K562 (cell line): Measurements from ENCODE around the gene POMGNT2. TPM values are rescaled to one million over a fixed set of nuclear protein-coding genes. Genes with fewer than 3 reads are reported as not detected.

ENCODE experiments used
- MNT ChIP-seq, 2 experiments: fragments of 450-650 bp; conservative IDR thresholded peaks; 2 replicates each; pipeline ENCODE4 v1.6.1; 2017; ENCODE audit warnings: mild to moderate bottlenecking in 2 of 2, moderate library complexity in 2 of 2
- NFIC ChIP-seq: fragments of 450-650 bp; IDR thresholded peaks from 2 replicates; pipeline ENCODE4 v1.6.1; 2017; ENCODE audit warnings: mild to moderate bottlenecking, inconsistent platforms
- ZNF695 ChIP-seq: fragments of 450-650 bp; formaldehyde crosslinking; IDR thresholded peaks from 2 replicates; pipeline ENCODE4 v1.4.0; 2020; ENCODE audit warnings: mild to moderate bottlenecking, moderate library complexity
- ZNF707 ChIP-seq: fragments of 250-450 bp; sonication (Bioruptor Pico); conservative IDR thresholded peaks from 2 replicates; pipeline ENCODE4 v1.8.0; 2022; ENCODE audit warnings: inconsistent platforms, mild to moderate bottlenecking, moderate library complexity
- polyA plus RNA-seq, 8 experiments: library from polyadenylated mRNA; depleted of rRNA in 4 of 8; stranded (reverse) in 5 of 8; unstranded in 3 of 8; fragments of >200 nt; fragmentation: Nextera tagmentation in 2 of 8; fragmentation: Illumina TruSeq in 1 of 8; extraction: Ambion mirVana in 2 of 8; extraction: Trizol in 1 of 8; gene quantifications; 2 replicates each; pipeline versions ENCODE4 v1.2.1 to v1.2.3, GENCODE V29; 2011 to 2014; ENCODE audit warnings: inconsistent platforms in 1 of 8, missing spikeins in 1 of 8
- total RNA-seq, 7 experiments: library from RNA; depleted of rRNA in 6 of 7; stranded (reverse); fragments of >200 nt in 6 of 7; fragmentation: Illumina TruSeq in 2 of 7; extraction: Trizol in 2 of 7; gene quantifications; 2 replicates each; pipeline versions ENCODE4 v1.2.1 to v1.2.3, GENCODE V29; 2011 to 2021; ENCODE audit warnings: low replicate concordance in 1 of 7
- TF ChIP-seq, protein P1 (sequence below): IDR thresholded peaks from 3 replicates; pipeline ENCODE4 v1.6.1; 2011; ENCODE audit warnings: borderline replicate concordance, mild to moderate bottlenecking, moderate library complexity; ENCODE audit not compliant: insufficient read length; ENCODE audit errors: extremely low read depth
- TF ChIP-seq, protein P2 (sequence below): fragments of 450-650 bp; IDR thresholded peaks from 2 replicates; pipeline ENCODE4 v1.6.1; 2016; ENCODE audit warnings: missing biosample characterization, missing genetic modification characterization
- TF ChIP-seq, protein P3 (sequence below): sonication (generic); formaldehyde crosslinking; IDR thresholded peaks from 2 replicates; pipeline ENCODE4 v1.8.0; 2022; ENCODE audit warnings: mild to moderate bottlenecking, missing genetic modification reagents
- TF ChIP-seq, protein P4 (sequence below): fragments of 200-600 bp; sonication (generic); IDR thresholded peaks from one replicate; pipeline ENCODE4 v1.6.1; 2012; ENCODE audit warnings: mild to moderate bottlenecking, low read depth, low read length, inconsistent platforms

POMGNT2 gene
- total and polyA plus RNA-seq, 9 of the 15 experiments (the other 6 are each of a cell fraction or from before 2014, with no cell fraction given), result 0.65 to 14.1 (median 10.3) TPM

- TF ChIP-seq, protein P1, sequence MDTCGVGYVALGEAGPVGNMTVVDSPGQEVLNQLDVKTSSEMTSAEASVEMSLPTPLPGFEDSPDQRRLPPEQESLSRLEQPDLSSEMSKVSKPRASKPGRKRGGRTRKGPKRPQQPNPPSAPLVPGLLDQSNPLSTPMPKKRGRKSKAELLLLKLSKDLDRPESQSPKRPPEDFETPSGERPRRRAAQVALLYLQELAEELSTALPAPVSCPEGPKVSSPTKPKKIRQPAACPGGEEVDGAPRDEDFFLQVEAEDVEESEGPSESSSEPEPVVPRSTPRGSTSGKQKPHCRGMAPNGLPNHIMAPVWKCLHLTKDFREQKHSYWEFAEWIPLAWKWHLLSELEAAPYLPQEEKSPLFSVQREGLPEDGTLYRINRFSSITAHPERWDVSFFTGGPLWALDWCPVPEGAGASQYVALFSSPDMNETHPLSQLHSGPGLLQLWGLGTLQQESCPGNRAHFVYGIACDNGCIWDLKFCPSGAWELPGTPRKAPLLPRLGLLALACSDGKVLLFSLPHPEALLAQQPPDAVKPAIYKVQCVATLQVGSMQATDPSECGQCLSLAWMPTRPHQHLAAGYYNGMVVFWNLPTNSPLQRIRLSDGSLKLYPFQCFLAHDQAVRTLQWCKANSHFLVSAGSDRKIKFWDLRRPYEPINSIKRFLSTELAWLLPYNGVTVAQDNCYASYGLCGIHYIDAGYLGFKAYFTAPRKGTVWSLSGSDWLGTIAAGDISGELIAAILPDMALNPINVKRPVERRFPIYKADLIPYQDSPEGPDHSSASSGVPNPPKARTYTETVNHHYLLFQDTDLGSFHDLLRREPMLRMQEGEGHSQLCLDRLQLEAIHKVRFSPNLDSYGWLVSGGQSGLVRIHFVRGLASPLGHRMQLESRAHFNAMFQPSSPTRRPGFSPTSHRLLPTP, result no peak
- TF ChIP-seq ZNF707 (CRISPR knock-in tag) (no peak), ZNF695 (CRISPR knock-in tag) (no peak), MNT (conservative IDR thresholded peaks at IDR 0.05) (no peak), NFIC (peak; percentile 74)
- TF ChIP-seq, protein P2, sequence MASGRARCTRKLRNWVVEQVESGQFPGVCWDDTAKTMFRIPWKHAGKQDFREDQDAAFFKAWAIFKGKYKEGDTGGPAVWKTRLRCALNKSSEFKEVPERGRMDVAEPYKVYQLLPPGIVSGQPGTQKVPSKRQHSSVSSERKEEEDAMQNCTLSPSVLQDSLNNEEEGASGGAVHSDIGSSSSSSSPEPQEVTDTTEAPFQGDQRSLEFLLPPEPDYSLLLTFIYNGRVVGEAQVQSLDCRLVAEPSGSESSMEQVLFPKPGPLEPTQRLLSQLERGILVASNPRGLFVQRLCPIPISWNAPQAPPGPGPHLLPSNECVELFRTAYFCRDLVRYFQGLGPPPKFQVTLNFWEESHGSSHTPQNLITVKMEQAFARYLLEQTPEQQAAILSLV (tag), result no peak
- TF ChIP-seq, protein P3, sequence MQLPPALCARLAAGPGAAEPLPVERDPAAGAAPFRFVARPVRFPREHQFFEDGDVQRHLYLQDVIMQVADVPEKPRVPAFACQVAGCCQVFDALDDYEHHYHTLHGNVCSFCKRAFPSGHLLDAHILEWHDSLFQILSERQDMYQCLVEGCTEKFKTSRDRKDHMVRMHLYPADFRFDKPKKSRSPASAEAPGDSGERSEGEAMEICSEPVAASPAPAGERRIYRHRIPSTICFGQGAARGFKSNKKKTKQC, result no peak
- TF ChIP-seq, protein P4, sequence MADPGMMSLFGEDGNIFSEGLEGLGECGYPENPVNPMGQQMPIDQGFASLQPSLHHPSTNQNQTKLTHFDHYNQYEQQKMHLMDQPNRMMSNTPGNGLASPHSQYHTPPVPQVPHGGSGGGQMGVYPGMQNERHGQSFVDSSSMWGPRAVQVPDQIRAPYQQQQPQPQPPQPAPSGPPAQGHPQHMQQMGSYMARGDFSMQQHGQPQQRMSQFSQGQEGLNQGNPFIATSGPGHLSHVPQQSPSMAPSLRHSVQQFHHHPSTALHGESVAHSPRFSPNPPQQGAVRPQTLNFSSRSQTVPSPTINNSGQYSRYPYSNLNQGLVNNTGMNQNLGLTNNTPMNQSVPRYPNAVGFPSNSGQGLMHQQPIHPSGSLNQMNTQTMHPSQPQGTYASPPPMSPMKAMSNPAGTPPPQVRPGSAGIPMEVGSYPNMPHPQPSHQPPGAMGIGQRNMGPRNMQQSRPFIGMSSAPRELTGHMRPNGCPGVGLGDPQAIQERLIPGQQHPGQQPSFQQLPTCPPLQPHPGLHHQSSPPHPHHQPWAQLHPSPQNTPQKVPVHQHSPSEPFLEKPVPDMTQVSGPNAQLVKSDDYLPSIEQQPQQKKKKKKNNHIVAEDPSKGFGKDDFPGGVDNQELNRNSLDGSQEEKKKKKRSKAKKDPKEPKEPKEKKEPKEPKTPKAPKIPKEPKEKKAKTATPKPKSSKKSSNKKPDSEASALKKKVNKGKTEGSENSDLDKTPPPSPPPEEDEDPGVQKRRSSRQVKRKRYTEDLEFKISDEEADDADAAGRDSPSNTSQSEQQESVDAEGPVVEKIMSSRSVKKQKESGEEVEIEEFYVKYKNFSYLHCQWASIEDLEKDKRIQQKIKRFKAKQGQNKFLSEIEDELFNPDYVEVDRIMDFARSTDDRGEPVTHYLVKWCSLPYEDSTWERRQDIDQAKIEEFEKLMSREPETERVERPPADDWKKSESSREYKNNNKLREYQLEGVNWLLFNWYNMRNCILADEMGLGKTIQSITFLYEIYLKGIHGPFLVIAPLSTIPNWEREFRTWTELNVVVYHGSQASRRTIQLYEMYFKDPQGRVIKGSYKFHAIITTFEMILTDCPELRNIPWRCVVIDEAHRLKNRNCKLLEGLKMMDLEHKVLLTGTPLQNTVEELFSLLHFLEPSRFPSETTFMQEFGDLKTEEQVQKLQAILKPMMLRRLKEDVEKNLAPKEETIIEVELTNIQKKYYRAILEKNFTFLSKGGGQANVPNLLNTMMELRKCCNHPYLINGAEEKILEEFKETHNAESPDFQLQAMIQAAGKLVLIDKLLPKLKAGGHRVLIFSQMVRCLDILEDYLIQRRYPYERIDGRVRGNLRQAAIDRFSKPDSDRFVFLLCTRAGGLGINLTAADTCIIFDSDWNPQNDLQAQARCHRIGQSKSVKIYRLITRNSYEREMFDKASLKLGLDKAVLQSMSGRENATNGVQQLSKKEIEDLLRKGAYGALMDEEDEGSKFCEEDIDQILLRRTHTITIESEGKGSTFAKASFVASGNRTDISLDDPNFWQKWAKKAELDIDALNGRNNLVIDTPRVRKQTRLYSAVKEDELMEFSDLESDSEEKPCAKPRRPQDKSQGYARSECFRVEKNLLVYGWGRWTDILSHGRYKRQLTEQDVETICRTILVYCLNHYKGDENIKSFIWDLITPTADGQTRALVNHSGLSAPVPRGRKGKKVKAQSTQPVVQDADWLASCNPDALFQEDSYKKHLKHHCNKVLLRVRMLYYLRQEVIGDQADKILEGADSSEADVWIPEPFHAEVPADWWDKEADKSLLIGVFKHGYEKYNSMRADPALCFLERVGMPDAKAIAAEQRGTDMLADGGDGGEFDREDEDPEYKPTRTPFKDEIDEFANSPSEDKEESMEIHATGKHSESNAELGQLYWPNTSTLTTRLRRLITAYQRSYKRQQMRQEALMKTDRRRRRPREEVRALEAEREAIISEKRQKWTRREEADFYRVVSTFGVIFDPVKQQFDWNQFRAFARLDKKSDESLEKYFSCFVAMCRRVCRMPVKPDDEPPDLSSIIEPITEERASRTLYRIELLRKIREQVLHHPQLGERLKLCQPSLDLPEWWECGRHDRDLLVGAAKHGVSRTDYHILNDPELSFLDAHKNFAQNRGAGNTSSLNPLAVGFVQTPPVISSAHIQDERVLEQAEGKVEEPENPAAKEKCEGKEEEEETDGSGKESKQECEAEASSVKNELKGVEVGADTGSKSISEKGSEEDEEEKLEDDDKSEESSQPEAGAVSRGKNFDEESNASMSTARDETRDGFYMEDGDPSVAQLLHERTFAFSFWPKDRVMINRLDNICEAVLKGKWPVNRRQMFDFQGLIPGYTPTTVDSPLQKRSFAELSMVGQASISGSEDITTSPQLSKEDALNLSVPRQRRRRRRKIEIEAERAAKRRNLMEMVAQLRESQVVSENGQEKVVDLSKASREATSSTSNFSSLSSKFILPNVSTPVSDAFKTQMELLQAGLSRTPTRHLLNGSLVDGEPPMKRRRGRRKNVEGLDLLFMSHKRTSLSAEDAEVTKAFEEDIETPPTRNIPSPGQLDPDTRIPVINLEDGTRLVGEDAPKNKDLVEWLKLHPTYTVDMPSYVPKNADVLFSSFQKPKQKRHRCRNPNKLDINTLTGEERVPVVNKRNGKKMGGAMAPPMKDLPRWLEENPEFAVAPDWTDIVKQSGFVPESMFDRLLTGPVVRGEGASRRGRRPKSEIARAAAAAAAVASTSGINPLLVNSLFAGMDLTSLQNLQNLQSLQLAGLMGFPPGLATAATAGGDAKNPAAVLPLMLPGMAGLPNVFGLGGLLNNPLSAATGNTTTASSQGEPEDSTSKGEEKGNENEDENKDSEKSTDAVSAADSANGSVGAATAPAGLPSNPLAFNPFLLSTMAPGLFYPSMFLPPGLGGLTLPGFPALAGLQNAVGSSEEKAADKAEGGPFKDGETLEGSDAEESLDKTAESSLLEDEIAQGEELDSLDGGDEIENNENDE, result no peak
Observed at GRCh38 chr3:43105596-43106292, at the start of gene POMGNT2 (continued).
